Liver (tissue), 3 donors: ENCODE data around the gene TMTC4.
A peak's percentile ranks its signal among the peaks of the same experiment; 100 is the strongest.

Source experiments
- GABPA ChIP-seq, 2 donors: IDR thresholded peaks in 1 of 2; conservative IDR thresholded peaks in 1 of 2; 2 replicates each; pipeline ENCODE4 v1.6.1; 2016; ENCODE audit warnings: antibody characterized with exemption in 2 of 2, mild to moderate bottlenecking in 1 of 2, moderate library complexity in 1 of 2
- SP1 ChIP-seq: IDR thresholded peaks from 2 replicates; pipeline ENCODE4 v1.6.1; 2018; ENCODE audit warnings: antibody characterized with exemption, mild to moderate bottlenecking
- TAF1 ChIP-seq: conservative IDR thresholded peaks from 2 replicates; pipeline ENCODE4 v1.6.1; 2016; ENCODE audit warnings: antibody characterized with exemption, mild to moderate bottlenecking
- ZBTB33 ChIP-seq: IDR thresholded peaks from 2 replicates; pipeline ENCODE4 v1.6.1; 2016; ENCODE audit warnings: antibody characterized with exemption
- TF ChIP-seq, protein P1 (sequence below): fragments of 150-350 bp; IDR thresholded peaks from 2 replicates; pipeline ENCODE4 v1.5.1; 2017; ENCODE audit warnings: improper control_type of control experiment, low read depth, low read length; ENCODE audit not compliant: missing input control
- donor health status: healthy.
- donor health status: healthy.

- TF ChIP-seq, protein P1, sequence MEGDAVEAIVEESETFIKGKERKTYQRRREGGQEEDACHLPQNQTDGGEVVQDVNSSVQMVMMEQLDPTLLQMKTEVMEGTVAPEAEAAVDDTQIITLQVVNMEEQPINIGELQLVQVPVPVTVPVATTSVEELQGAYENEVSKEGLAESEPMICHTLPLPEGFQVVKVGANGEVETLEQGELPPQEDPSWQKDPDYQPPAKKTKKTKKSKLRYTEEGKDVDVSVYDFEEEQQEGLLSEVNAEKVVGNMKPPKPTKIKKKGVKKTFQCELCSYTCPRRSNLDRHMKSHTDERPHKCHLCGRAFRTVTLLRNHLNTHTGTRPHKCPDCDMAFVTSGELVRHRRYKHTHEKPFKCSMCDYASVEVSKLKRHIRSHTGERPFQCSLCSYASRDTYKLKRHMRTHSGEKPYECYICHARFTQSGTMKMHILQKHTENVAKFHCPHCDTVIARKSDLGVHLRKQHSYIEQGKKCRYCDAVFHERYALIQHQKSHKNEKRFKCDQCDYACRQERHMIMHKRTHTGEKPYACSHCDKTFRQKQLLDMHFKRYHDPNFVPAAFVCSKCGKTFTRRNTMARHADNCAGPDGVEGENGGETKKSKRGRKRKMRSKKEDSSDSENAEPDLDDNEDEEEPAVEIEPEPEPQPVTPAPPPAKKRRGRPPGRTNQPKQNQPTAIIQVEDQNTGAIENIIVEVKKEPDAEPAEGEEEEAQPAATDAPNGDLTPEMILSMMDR, result no peak
- TF ChIP-seq TAF1 (no peak), GABPA (IDR thresholded peaks at IDR 0.05 in 1 of 2, conservative IDR thresholded peaks at IDR 0.05 in 1 of 2) (no peak), ZBTB33 (no peak), SP1 (peak; percentile 83)
Measured at GRCh38 chr13:100674872-100675660, 471 bp upstream of the TMTC4 start.
